GM18909 (cell line): ENCODE results near the gene CEP104.

Experiments
- ATAC-seq: cut with Tn5 transposase; IDR thresholded peaks from one replicate; pipeline ENCODE4 v1.9.1; 2021; ENCODE audit warnings: mild to moderate bottlenecking; ENCODE audit not compliant: unreplicated experiment, poor library complexity

Gene CEP104

GRCh38 chr1:3872546-3872945, 15.5 kb upstream of the CEP104 start:
- ATAC-seq, result no peak

GRCh38 chr1:3871451-3871805, 14.4 kb upstream of the CEP104 start:
- ATAC-seq, result no peak

DNA sequence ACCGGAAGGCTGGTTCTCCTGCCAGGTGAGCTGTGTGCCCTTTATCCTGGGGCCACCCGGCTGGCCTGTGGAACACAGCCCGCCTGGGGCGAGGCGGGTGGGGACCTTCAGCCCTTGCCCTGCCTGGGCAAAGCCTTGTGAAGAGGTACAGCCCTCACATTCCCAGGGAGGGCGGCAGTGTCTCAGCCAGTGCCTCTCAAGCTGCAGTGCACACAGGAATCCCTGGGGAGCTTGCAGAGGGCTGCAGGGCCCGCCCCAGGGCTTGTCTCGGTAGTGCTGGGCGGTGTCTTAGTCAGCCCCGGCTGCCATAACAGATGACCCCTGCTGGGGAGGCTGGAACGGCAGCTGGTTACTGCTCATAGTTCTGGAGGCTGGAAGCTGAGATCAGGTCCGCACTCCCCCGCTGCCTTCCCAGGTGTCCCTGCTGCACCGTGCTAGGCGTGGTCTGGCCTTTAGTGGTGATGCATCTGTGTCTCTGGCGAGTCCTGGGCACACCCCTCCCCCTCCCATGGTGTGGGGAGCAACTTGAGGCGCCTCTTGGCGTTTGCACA, 12.8 kb upstream of the CEP104 start:
- ATAC-seq, result no peak

- ATAC-seq, result no peak
Measured at GRCh38 chr1:3868464-3869006, 11.5 kb upstream of the CEP104 start.

DNA sequence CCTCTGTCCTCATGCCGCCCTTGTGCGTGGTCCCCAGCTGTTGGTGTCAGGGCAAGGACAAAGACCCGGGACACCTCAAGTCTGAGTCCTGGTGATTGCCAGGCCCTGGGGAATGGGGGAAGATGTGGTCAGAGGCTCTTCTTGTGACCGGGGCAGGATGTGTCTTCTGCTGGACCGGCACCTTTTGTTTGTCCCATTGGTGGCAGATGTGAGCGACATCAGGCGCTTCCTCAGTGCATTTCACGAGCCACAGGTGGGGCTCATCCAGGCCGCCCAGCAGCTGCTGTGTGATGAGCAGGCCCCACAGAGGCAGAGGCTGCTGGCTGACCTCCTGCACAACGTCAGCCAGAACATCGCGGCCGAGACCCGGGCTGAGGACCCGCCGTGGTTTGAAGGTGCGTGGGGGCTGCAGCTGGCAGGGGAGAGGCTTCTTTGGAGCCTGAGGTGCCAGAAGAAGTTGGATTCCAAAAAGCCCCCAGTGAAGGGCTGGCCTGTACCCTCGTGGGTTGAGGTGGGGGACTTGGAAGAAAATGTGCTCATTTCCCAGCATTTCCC, 8.7 kb upstream of the CEP104 start:
- no peak for ATAC-seq

DNA sequence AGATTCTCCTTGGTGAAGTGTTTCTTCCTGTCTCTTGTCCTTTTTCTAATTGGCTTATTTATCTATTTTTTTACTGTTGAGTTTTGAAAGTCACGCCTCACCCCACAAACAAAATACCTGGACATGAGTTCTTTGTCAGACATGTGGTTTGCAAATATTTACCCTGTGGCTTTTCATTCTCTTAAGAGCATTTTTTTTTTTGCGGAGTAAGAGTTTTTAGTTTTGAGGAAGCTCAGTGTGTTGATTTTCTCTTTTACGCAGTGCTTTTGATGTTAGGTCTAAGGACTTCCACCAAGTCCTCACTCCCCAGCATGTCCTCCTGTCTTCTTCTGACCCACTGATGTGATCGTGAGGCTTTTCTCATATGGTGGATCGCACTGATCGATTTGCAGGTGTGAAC, 7.9 kb upstream of the CEP104 start:
- ATAC-seq, result no peak

DNA sequence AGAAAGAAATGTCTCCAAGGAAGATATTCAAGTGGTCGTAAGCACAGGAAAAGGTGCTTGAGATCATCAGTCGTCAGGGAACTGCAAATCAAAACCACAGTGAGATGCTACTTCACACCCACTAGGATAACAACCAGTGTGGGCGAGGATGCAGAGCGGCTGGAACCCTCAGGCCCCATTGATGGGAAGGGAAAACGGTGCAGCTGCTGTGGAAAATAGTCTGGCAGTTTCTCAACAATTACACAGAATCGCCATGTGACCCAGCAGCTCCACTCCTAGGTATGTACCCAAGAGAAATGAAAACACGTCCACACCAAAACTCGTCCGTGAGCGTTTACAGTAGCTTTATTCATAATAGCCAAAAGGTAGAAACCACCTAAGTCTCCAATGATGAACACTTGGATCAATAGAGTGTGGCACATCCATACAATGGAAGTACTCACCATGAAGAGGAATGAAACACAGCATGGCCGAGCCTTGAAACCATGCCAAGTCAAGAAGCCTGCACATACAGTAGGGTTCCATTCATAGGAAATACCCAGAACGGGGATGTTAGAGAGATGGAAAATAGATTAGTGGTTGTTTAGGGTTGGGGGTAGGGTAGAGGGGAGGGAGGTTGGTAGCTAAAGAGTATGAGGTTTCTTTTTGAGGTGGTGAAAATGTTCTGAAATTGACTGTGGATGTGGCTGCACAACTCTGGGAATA, 6.4 kb upstream of the CEP104 start:
- ATAC-seq, result no peak

DNA sequence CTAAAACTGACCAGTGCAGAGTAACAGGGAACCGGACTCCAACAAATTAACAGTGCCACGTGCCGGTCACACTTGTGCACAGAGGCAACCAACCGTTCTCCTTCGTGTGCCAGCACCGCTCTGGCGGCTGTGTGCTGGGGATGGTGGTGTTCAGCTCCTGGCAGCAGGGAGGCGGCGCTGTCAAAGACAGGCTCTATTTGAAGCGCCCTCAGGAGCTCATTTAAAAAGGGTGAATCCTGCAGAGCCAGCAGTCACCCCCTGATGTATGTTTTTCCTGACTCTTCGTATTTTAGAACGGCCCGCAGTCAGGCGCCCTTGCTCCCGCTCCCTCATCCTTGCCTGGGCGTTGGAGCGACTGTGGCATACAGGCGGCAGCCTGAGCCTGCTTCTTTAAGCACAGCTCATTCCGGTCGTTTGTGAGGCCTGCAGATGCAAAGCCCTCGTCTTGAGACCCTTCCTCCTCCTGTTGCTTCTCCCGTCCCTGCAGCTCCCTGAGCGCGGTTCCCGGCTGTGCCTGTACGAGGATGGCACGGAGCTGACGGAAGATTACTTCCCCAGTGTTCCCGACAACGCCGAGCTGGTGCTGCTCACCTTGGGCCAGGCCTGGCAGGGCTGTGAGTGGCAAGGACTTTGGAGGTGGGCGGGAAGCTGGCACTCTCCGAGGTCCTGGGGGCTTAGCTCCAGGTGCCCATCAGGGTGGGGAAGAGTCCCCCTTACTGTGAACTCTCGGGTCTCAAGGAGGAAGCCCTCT, 1.4 kb upstream of the CEP104 start:
- ATAC-seq, result no peak

GRCh38 chr1:3857791-3858129, 749 bp upstream of the CEP104 start:
- ATAC-seq, result no peak

GRCh38 chr1:3852711-3853485, 4.1 kb downstream of the CEP104 start:
- ATAC-seq, result no peak

DNA sequence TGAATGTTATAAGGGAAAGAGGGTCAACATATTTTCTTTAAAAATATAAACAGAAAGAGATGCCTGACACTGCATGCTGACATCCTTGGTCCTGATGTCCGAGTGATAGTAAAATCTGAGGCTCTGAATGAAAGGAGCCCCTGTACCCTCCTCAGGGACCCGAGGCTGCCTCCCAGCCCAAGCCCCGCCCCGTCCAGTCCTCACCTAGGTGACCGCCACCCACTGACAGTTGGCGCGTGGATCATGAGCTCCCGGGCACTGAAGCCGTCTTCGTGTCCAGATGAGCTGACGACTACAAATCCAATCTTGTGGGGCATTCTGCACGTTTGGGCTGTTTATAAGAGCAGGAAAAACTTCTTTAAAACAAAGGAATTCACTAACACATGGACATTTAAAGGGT, 4.9 kb downstream of the CEP104 start:
- no peak for ATAC-seq

DNA sequence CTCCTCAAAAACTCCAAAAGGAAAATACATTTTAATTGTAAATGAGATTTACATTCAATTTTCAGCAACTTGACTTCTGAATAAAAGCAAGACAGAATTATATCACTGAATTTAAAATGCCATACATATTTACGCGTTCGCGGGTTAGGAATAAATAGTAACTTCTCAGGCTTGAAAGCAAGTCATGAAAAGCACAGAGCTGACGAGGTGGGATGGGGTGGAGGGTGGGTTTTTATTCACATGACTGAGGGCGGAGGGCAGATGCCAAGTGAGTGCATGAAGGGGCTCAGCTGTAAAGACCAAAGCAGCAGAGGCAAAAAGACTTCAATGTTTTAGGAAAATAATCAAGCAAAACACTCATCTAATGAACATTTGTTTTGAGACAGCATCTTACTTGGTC, 5.7 kb downstream of the CEP104 start:
- ATAC-seq, result no peak

DNA sequence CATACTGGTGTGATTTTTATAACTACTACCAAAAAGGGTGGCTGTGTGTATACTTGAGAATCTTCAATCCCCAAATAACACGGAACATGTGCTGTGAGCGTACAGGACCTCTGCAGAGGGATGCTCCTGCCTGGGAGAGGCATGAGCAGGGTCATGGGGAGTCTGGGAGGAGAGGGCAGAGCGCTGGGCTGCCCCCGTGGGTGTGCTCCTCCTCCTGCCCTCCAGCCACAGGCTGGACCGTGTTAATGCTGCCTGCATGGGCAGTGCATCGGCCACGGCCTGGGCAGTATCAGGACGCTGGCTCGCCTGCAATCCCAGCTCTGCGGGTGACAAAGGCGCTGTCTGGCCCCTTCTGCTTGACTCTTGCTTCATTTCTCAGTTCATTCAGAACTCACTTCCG, 6.2 kb downstream of the CEP104 start:
- ATAC-seq, result no peak

DNA sequence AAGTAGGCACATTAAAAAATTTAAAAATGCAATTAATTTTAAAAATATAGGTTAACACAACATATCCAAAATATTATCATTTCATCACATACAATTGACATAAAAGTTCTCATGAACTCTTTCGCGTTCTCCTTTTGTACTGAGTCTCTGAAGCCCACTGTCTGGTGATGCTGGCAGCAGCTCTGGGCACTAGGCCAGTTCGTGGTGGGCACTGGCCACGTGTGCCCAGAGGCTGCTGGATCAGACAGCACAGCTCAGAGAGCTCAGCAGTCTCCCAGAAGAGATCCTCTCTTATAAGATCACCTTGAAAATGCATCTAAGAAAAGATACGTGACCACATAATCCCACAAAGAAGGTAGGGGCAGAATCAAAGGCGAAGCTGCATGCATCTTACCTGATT, 9.9 kb downstream of the CEP104 start:
- ATAC-seq, result no peak

GRCh38 chr1:3846541-3846940, 10.5 kb downstream of the CEP104 start:
- no peak for ATAC-seq

DNA sequence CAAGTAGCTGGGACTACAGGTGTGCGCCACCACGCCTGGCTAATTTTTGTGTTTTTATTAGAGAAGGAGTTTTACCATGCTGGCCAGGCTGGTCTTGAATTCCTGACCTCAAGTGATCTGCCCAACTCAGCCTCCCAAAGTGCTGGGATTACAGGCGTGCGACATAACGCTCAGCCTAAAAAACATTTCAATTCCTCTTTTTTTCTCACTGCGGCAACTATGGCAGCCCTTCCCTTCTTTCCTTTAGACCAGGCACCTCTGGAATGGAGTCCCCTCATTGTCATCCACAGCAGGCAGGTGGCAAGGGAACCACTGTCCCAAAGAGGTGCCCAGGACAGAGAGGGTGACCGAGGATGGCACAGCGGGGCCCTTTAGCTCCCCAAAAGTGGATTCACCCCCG, 14.1 kb downstream of the CEP104 start:
- no peak for ATAC-seq

DNA sequence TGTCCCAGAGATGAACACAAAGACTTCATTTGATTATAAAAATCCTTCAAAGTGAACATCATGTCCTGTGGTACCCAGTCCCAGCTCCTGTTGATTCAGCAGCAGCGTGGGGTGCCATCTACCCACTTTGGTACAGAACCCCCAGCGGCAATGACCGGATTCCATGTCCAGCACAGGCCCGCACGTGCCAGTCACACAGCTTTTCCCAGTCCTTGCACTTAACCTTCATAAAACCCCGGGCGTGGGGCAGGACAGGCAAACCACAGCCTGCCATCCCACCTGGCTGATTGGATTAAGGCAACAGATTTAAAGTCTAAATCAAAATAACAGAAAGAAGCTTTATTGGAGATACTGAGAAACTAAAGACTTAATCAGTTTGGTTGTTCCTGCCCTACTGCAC, 15.5 kb downstream of the CEP104 start:
- no peak for ATAC-seq

- ATAC-seq, result no peak
Measured at GRCh38 chr1:3838788-3839187, 18.2 kb downstream of the CEP104 start.

- ATAC-seq, result no peak
Measured at GRCh38 chr1:3837685-3838084, 19.3 kb downstream of the CEP104 start.

DNA sequence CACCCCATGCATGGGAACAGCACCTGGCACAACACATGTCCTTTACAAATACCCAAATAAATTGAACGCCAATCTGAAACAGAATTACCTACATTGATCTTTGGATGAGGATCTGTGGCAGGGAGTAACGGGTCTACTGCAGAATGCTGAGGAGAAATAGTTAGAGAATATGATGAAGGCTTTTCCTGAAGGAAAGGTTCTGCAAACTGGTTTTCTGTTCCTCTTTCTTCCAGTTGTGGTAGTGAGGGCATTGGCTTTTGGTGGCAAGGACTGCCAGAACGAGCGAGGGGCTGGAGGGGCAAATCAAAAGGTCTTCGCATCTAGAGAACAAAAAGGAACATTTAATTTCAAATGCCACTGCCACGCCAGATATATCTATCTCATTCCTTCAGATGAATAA, 19.8 kb downstream of the CEP104 start:
- no peak for ATAC-seq

DNA sequence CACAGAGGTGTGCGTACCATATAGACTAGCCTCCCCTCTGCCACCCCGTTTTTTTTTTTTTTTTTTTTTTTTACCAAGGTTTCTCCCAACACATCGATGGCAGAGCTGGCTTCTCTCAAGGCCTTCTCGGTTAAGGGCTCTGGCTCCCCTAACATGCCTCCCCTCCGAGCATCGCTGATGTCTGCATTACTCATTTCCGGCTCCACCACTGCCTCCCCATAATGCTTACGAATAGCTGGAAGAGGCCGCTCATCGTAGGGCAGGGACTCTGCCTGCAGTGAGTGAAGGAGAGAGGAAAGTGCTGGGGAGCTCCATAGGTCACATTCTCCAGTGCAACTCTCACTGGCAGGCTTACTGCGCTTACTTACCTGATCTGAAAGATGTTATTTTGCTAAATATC, 20.6 kb downstream of the CEP104 start:
- ATAC-seq, result no peak
